A549 (cell line): ENCODE data around the gene FAM170B. TPM values are rescaled to one million over a fixed set of nuclear protein-coding genes. Genes with fewer than 3 reads are reported as not detected.

Source experiments
- ATAC-seq, 2 experiments: fragments of 200-7000 bp in 1 of 2; fragments of >200 bp in 1 of 2; cut with Nextera tagmentation in 1 of 2; cut with Tn5 transposase in 1 of 2; 3 replicates each; pipeline versions ENCODE4 v1.8.0 to v1.9.1; 2018 to 2020; ENCODE audit warnings: mild to moderate bottlenecking in 1 of 2, moderate library complexity in 1 of 2
- CTCF ChIA-PET: fragments of 300-600 bp; sonication (Branson Sonifier 250); formaldehyde crosslinking; extraction: SDS; loops from one replicate; lab custom pipeline; 2021; ENCODE audit warnings: antibody characterized with exemption, inconsistent platforms; lab: Yijun Ruan, JAX
- POLR2A ChIA-PET: fragments of 350-600 bp; formaldehyde crosslinking; extraction: SDS; loops from one replicate; lab custom pipeline; 2021; ENCODE audit warnings: antibody characterized with exemption, inconsistent platforms; lab: Yijun Ruan, JAX
- DNase-seq, 2 experiments: peaks; one replicate each; pipeline versions ENCODE4 v3.0.0 to v3.0.0-alpha.2; 2011 to 2016; ENCODE audit warnings: low read depth in 1 of 2, low spot score in 1 of 2
- FAIRE-seq: peaks from 2 replicates; lab custom pipeline; 2011; peaks lifted over from hg19 to GRCh38; lab: Jason Lieb, UNC
- H3K27ac ChIP-seq, 2 experiments: fragments of >200 bp; sonication (Bioruptor Twin); formaldehyde crosslinking; 3 replicates each; pipeline ENCODE4 v1.5.1; 2016 to 2017
- H3K4me1 ChIP-seq: fragments of >200 bp; sonication (Bioruptor Twin); formaldehyde crosslinking; 3 replicates; pipeline ENCODE4 v1.6.1; 2016
- H3K4me2 ChIP-seq: fragments of >200 bp; sonication (Bioruptor Twin); formaldehyde crosslinking; 3 replicates; pipeline ENCODE4 v1.6.1; 2016
- H3K4me3 ChIP-seq: fragments of >200 bp; sonication (Bioruptor Twin); formaldehyde crosslinking; 3 replicates; pipeline ENCODE4 v1.5.1; 2016
- H3K9me3 ChIP-seq: fragments of >200 bp; sonication (Bioruptor Twin); formaldehyde crosslinking; 3 replicates; pipeline ENCODE4 v1.6.1; 2016
- CBX8 ChIP-seq: fragments of 200-600 bp; sonication (generic); IDR thresholded peaks from 2 replicates; pipeline ENCODE4 v1.6.1; 2016
- EHF ChIP-seq: fragments of 250-450 bp; sonication (Bioruptor Pico); IDR thresholded peaks from 2 replicates; pipeline ENCODE4 v1.5.0; 2020; ENCODE audit warnings: mild to moderate bottlenecking
- EHMT2 ChIP-seq: fragments of 200-600 bp; sonication (generic); IDR thresholded peaks from 2 replicates; pipeline ENCODE4 v1.6.1; 2016; ENCODE audit warnings: antibody characterized with exemption, low read depth, mild to moderate bottlenecking, moderate library complexity
- ESRRA ChIP-seq: fragments of 150-350 bp; IDR thresholded peaks from 2 replicates; pipeline ENCODE4 v1.6.1; 2014; ENCODE audit warnings: mild to moderate bottlenecking, low read length, borderline replicate concordance
- FOSL2 ChIP-seq, 2 experiments: fragments of 450-650 bp in 1 of 2; fragments of >200 bp in 1 of 2; sonication (Bioruptor Twin) in 1 of 2; formaldehyde crosslinking; IDR thresholded peaks; 2 replicates each; pipeline versions ENCODE4 v1.5.0 to v1.6.1; 2016 to 2020; ENCODE audit warnings: mild to moderate bottlenecking in 1 of 2, moderate library complexity in 1 of 2
- FOXS1 ChIP-seq: fragments of 250-450 bp; sonication (Bioruptor Pico); IDR thresholded peaks from 2 replicates; pipeline ENCODE4 v1.5.0; 2020; ENCODE audit warnings: mild to moderate bottlenecking, moderate library complexity
- HDAC2 ChIP-seq: fragments of 200-600 bp; sonication (generic); IDR thresholded peaks from 2 replicates; pipeline ENCODE4 v1.6.1; 2016
- HOXA7 ChIP-seq: fragments of 250-450 bp; sonication (Bioruptor Pico); IDR thresholded peaks from 2 replicates; pipeline ENCODE4 v1.5.0; 2020; ENCODE audit warnings: mild to moderate bottlenecking, moderate library complexity
- HOXB5 ChIP-seq: fragments of 250-450 bp; sonication (Bioruptor Pico); IDR thresholded peaks from 2 replicates; pipeline ENCODE4 v1.5.0; 2020; ENCODE audit warnings: mild to moderate bottlenecking, moderate library complexity
- JUN ChIP-seq, 2 experiments: fragments of >200 bp; sonication (Bioruptor Twin); formaldehyde crosslinking; IDR thresholded peaks; 2 replicates in 1 of 2; 3 replicates in 1 of 2; pipeline ENCODE4 v1.6.1; 2016 to 2017
- JUNB ChIP-seq: fragments of >200 bp; sonication (Bioruptor Twin); formaldehyde crosslinking; IDR thresholded peaks from 2 replicates; pipeline ENCODE4 v1.6.1; 2016
- KDM1A ChIP-seq: fragments of 200-600 bp; sonication (generic); IDR thresholded peaks from 2 replicates; pipeline ENCODE4 v1.6.1; 2016; ENCODE audit warnings: low read depth, mild to moderate bottlenecking
- KDM5A ChIP-seq: fragments of 200-600 bp; sonication (generic); IDR thresholded peaks from 2 replicates; pipeline ENCODE4 v1.6.1; 2016; ENCODE audit warnings: antibody characterized with exemption, mild to moderate bottlenecking
- MAZ ChIP-seq: fragments of 150-350 bp; IDR thresholded peaks from 2 replicates; pipeline ENCODE4 v1.6.1; 2014; ENCODE audit warnings: antibody characterized with exemption, low read depth, low read length, borderline replicate concordance
- MYC ChIP-seq: IDR thresholded peaks from 2 replicates; pipeline ENCODE4 v1.6.1; 2012; ENCODE audit warnings: mild to moderate bottlenecking, inconsistent platforms, low read length, improper control_type of control experiment, borderline replicate concordance
- NPAS2 ChIP-seq: fragments of 250-450 bp; sonication (Bioruptor Pico); IDR thresholded peaks from 2 replicates; pipeline ENCODE4 v1.8.0; 2022; ENCODE audit warnings: mild to moderate bottlenecking, moderate library complexity, borderline replicate concordance
- NR3C1 ChIP-seq: fragments of >200 bp; sonication (Bioruptor Twin); formaldehyde crosslinking; IDR thresholded peaks from 3 replicates; pipeline ENCODE4 v1.6.1; 2017
- RFX5 ChIP-seq: fragments of 450-650 bp; IDR thresholded peaks from 2 replicates; pipeline ENCODE4 v1.7.1; 2014; ENCODE audit warnings: antibody characterized with exemption, mild to moderate bottlenecking, moderate library complexity
- SMC3 ChIP-seq: fragments of >200 bp; sonication (Bioruptor Twin); formaldehyde crosslinking; IDR thresholded peaks from 3 replicates; pipeline ENCODE4 v1.6.1; 2018; ENCODE audit warnings: inconsistent platforms
- SREBF2 ChIP-seq: fragments of 450-650 bp; IDR thresholded peaks from 2 replicates; pipeline ENCODE4 v1.6.1; 2014; ENCODE audit warnings: mild to moderate bottlenecking, moderate library complexity
- USF2 ChIP-seq: fragments of 450-650 bp; IDR thresholded peaks from 2 replicates; pipeline ENCODE4 v1.6.1; 2014; ENCODE audit warnings: antibody characterized with exemption
- ZFP36 ChIP-seq: fragments of 450-650 bp; IDR thresholded peaks from 2 replicates; pipeline ENCODE4 v1.6.1; 2014; ENCODE audit warnings: borderline replicate concordance; ENCODE audit not compliant: partially characterized antibody
- ZSCAN20 ChIP-seq: fragments of 250-450 bp; sonication (Bioruptor Pico); IDR thresholded peaks from 2 replicates; pipeline ENCODE4 v1.8.0; 2022; ENCODE audit warnings: mild to moderate bottlenecking, moderate library complexity
- WGBS: methylation state at CpG from one replicate; pipeline ENCODE4 v1.1.6; 2017; ENCODE audit errors: missing lambda C conversion rate; 5-methylcytosine and 5-hydroxymethylcytosine counted together
- polyA plus RNA-seq, 4 experiments: library from polyadenylated mRNA; depleted of rRNA in 3 of 4; stranded (reverse); fragments of >200 nt; fragmentation: RNase III in 1 of 4; extraction: RNeasy Plus Mini Kit Qiagen cat#74134 plus additional on column Dnase treatment in 1 of 4; gene quantifications; 2 replicates in 3 of 4; 3 replicates in 1 of 4; pipeline ENCODE4 v1.2.3, GENCODE V29; 2011 to 2017
- TF ChIP-seq, protein P1 (sequence below): fragments of >200 bp; sonication (Bioruptor Twin); formaldehyde crosslinking; IDR thresholded peaks from 3 replicates; pipeline ENCODE4 v1.5.1; 2016
- TF ChIP-seq, protein P2 (sequence below): fragments of >200 bp; sonication (Bioruptor Twin); formaldehyde crosslinking; IDR thresholded peaks from 2 replicates; pipeline ENCODE4 v1.6.1; 2016
- TF ChIP-seq, protein P3 (sequence below): IDR thresholded peaks from 2 replicates; pipeline ENCODE4 v1.6.1; 2012

FAM170B gene
- polyA plus RNA-seq, 2 of the 4 experiments (the other 2 are of a cell fraction), result not detected

DNA sequence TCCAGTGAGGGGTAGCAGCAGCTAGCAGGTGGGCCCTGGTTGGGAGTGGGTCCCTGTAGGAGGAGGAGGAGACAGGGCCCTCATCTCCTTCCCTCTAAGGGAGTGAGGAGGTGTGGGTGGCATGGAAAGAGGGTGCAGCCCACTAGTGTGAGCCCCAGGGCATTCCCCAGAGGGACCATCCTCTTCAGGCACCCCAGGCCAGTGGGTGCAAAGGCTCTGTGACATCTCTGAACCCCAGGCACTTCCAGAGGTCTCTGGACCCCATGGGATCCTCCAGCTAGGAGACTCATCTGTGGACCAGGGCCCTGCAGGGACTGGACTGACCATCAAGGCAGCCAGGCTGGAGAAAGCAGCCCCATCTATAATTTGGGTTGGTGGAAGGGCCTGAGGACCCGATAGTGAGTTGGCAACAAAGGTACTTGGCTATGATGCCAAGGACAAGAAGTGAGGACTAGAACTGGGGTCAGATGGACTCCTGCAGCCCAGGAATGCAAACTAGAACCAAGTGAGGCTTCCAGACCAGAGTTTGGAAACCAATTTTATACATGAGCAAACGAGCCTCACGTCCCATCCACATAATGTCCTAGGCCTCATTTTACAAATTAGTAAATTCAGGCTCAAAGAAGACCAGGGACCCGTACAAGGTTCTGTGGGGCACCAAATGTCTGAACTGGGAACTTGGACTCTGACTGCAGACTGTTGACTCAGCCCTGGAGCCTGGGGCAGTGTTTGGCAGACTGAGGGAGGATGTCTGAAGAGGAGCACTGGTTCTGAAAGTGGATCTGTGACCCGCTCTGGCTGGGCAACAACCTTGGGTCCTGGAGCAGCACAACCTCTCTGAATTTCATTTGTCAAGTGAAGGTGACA is 17.1 kb downstream of the FAM170B start:
- FAIRE-seq (no peak), ATAC-seq (no peak), DNase-seq (no peak)
- no peaks in the 10 kb centered on the region for H3K9me3 ChIP-seq
- ChIA-PET CTCF (no interaction called here), POLR2A (no interaction called here)
- no peak overlapping the region for H3K27ac ChIP-seq
- TF ChIP-seq ESRRA, result no peak
- TF ChIP-seq JUN (IDR thresholded peaks at IDR 0.05), result no peak
- TF ChIP-seq EHF (CRISPR knock-in tag), result no peak
- TF ChIP-seq, protein P1, sequence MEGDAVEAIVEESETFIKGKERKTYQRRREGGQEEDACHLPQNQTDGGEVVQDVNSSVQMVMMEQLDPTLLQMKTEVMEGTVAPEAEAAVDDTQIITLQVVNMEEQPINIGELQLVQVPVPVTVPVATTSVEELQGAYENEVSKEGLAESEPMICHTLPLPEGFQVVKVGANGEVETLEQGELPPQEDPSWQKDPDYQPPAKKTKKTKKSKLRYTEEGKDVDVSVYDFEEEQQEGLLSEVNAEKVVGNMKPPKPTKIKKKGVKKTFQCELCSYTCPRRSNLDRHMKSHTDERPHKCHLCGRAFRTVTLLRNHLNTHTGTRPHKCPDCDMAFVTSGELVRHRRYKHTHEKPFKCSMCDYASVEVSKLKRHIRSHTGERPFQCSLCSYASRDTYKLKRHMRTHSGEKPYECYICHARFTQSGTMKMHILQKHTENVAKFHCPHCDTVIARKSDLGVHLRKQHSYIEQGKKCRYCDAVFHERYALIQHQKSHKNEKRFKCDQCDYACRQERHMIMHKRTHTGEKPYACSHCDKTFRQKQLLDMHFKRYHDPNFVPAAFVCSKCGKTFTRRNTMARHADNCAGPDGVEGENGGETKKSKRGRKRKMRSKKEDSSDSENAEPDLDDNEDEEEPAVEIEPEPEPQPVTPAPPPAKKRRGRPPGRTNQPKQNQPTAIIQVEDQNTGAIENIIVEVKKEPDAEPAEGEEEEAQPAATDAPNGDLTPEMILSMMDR, result no peak
- TF ChIP-seq ZFP36, result no peak
- TF ChIP-seq NR3C1, result no peak
- no peak for TF ChIP-seq SMC3
- no peak for TF ChIP-seq SREBF2
- TF ChIP-seq FOXS1, result no peak
- TF ChIP-seq CBX8, result no peak
- no peak overlapping the region for H3K4me3 ChIP-seq
- H3K4me2 ChIP-seq, result no peak overlapping the region
- H3K4me1 ChIP-seq, result no peaks in the 10 kb centered on the region
- WGBS, result 60% methylated on average over 5 of the region's 5 CpGs

DNA sequence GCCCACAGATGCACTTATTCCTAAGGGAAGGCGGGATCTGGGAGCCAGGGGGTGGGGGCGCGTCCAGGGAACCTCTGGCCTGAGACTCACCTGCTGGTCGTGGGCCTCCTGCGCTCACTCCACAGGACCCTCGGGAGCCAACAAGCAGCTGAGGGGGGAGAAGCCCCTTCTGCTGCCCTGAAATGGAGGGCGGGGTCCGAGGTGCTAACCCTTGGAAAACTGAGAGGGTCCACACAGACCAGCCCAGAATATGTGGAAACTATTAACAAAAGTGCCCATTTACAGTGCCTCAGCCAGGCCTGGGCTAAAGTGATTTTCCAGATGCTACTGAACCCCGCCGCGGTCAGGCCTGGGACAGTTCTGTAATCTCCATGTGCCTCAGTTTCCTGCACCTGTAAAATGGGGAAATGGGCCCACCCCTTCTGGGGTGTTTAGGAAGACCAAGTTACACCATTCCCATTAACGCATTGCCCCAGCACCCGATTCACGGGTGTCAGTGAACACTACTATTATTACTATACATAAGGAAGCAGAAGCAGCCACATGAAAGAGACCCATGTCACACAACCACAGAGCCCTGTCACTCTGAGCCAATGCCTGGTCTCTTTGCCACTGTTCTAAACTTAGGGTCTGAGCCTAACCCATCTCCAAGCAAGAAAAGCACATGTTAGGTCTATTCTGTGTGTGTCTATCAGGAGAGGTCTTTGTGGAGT is 17.9 kb downstream of the FAM170B start:
- Histone ChIP-seq H3K4me1 (no peaks in the 10 kb centered on the region), H3K4me2 (peak overlapping the region; percentile 96), H3K9me3 (no peaks in the 10 kb centered on the region), H3K27ac (peak overlapping the region in 1 of 2 experiments; percentile 81; a peak in 2 of 6 replicates), H3K4me3 (peak overlapping the region; percentile 58)
- WGBS, result 81% methylated on average over 14 of the region's 14 CpGs
- FAIRE-seq, result no peak
- no peak for DNase-seq
- ATAC-seq, result no peak
- TF ChIP-seq JUNB (no peak), KDM1A (no peak), KDM5A (no peak), RFX5 (no peak), NPAS2 (CRISPR knock-in tag) (no peak), FOSL2 (IDR thresholded peaks at IDR 0.05) (no peak), FOSL2 (CRISPR knock-in tag; IDR thresholded peaks at IDR 0.05) (no peak), JUN (IDR thresholded peaks at IDR 0.05) (no peak), HOXA7 (CRISPR knock-in tag) (no peak), ZFP36 (no peak), EHF (CRISPR knock-in tag) (no peak), MAZ (no peak), USF2 (no peak), HDAC2 (no peak), FOXS1 (no peak), EHMT2 (no peak), HOXB5 (CRISPR knock-in tag) (no peak), ZSCAN20 (CRISPR knock-in tag) (no peak), MYC (no peak)
- TF ChIP-seq, protein P2, sequence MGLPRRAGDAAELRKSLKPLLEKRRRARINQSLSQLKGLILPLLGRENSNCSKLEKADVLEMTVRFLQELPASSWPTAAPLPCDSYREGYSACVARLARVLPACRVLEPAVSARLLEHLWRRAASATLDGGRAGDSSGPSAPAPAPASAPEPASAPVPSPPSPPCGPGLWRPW, result no peak
- TF ChIP-seq, protein P3, sequence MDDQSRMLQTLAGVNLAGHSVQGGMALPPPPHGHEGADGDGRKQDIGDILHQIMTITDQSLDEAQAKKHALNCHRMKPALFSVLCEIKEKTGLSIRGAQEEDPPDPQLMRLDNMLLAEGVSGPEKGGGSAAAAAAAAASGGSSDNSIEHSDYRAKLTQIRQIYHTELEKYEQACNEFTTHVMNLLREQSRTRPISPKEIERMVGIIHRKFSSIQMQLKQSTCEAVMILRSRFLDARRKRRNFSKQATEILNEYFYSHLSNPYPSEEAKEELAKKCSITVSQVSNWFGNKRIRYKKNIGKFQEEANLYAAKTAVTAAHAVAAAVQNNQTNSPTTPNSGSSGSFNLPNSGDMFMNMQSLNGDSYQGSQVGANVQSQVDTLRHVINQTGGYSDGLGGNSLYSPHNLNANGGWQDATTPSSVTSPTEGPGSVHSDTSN, result no peak
- CTCF ChIA-PET, result no interaction called here
- POLR2A ChIA-PET, result no interaction called here
